Measurements from ENCODE around the gene FAM3C. TPM values are rescaled to one million over a fixed set of nuclear protein-coding genes. Genes with fewer than 3 reads are reported as not detected.

The FAM3C gene
- total and polyA plus RNA-seq, 4 donors: 46.7 to 192 (median 159) TPM

- Histone ChIP-seq H3K27ac (ENCODE audit: low read depth, low read length) (no peak overlapping the region), H3K4me1 (ENCODE audit: control insufficient read depth, insufficient read depth, low read length) (no peaks in the 10 kb centered on the region), H3K4me3 (ENCODE audit: low read depth, low read length) (no peak overlapping the region), H3K9me3 (ENCODE audit: control insufficient read depth, insufficient read depth, low read length) (no peaks in the 10 kb centered on the region), H3K27me3 (ENCODE audit: control insufficient read depth, insufficient read depth, low read length) (no peaks in the 10 kb centered on the region), H3K36me3 (ENCODE audit: control insufficient read depth, insufficient read depth, low read length) (no peaks in the 10 kb centered on the region)
- no peak for DNase-seq (ENCODE audit: low read depth in 4 of 6, low spot score in 6 of 6)
- no CpG with 5 or more reads among the region's 2 CpGs for WGBS (ENCODE audit: insufficient coverage)
Measured at GRCh38 chr7:121397822-121398221, 1.7 kb upstream of the FAM3C start.

GRCh38 chr7:121397361-121397760 lies 1.3 kb upstream of the FAM3C start:
- Histone ChIP-seq H3K4me1 (ENCODE audit: control insufficient read depth, insufficient read depth, low read length) (no peaks in the 10 kb centered on the region), H3K4me3 (ENCODE audit: low read depth, low read length) (no peak overlapping the region), H3K27ac (ENCODE audit: low read depth, low read length) (no peak overlapping the region), H3K36me3 (ENCODE audit: control insufficient read depth, insufficient read depth, low read length) (no peaks in the 10 kb centered on the region), H3K27me3 (ENCODE audit: control insufficient read depth, insufficient read depth, low read length) (no peaks in the 10 kb centered on the region), H3K9me3 (ENCODE audit: control insufficient read depth, insufficient read depth, low read length) (no peaks in the 10 kb centered on the region)
- DNase-seq (ENCODE audit: low read depth in 4 of 6, low spot score in 6 of 6): no peak
- no CpG with 5 or more reads among the region's 3 CpGs for WGBS (ENCODE audit: insufficient coverage)

GRCh38 chr7:121395494-121395960 lies 581 bp downstream of the FAM3C start:
- no peaks in the 10 kb centered on the region for H3K36me3 ChIP-seq (ENCODE audit: control insufficient read depth, insufficient read depth, low read length)
- no peak overlapping the region for H3K27ac ChIP-seq (ENCODE audit: low read depth, low read length)
- WGBS (ENCODE audit: insufficient coverage): under 1% methylated on average over 25 of the region's 30 CpGs

GRCh38 chr7:121394709-121395140 lies 1.4 kb downstream of the FAM3C start:
- DNase-seq (ENCODE audit: low read depth in 4 of 6, low spot score in 6 of 6): peak in 1 of 6 donors; percentile 4
- Histone ChIP-seq H3K36me3 (ENCODE audit: control insufficient read depth, insufficient read depth, low read length) (no peaks in the 10 kb centered on the region), H3K4me1 (ENCODE audit: control insufficient read depth, insufficient read depth, low read length) (no peaks in the 10 kb centered on the region), H3K27ac (ENCODE audit: low read depth, low read length) (no peak overlapping the region), H3K9me3 (ENCODE audit: control insufficient read depth, insufficient read depth, low read length) (no peaks in the 10 kb centered on the region), H3K4me3 (ENCODE audit: low read depth, low read length) (peak overlapping the region; percentile 64), H3K27me3 (ENCODE audit: control insufficient read depth, insufficient read depth, low read length) (no peaks in the 10 kb centered on the region)
- WGBS (ENCODE audit: insufficient coverage): no CpG with 5 or more reads among the region's 7 CpGs

More at GRCh38 chr7:121395494-121395960, 581 bp downstream of the FAM3C start:
- Histone ChIP-seq H3K27me3 (ENCODE audit: control insufficient read depth, insufficient read depth, low read length) (no peaks in the 10 kb centered on the region), H3K4me3 (ENCODE audit: low read depth, low read length) (peak overlapping the region; percentile 64), H3K9me3 (ENCODE audit: control insufficient read depth, insufficient read depth, low read length) (no peaks in the 10 kb centered on the region), H3K4me1 (ENCODE audit: control insufficient read depth, insufficient read depth, low read length) (no peaks in the 10 kb centered on the region)
- peak in 3 of 6 donors; percentile 13 to 61 (median 53) for DNase-seq (ENCODE audit: low read depth in 4 of 6, low spot score in 6 of 6)

- DNase-seq (ENCODE audit: low read depth in 4 of 6, low spot score in 6 of 6): no peak
- Histone ChIP-seq H3K9me3 (ENCODE audit: control insufficient read depth, insufficient read depth, low read length) (no peaks in the 10 kb centered on the region), H3K36me3 (ENCODE audit: control insufficient read depth, insufficient read depth, low read length) (no peaks in the 10 kb centered on the region), H3K4me3 (ENCODE audit: low read depth, low read length) (no peak overlapping the region), H3K4me1 (ENCODE audit: control insufficient read depth, insufficient read depth, low read length) (no peaks in the 10 kb centered on the region), H3K27me3 (ENCODE audit: control insufficient read depth, insufficient read depth, low read length) (no peaks in the 10 kb centered on the region), H3K27ac (ENCODE audit: low read depth, low read length) (no peak overlapping the region)
- 100% methylated on average over 4 of the region's 7 CpGs for WGBS (ENCODE audit: insufficient coverage)
Measured at GRCh38 chr7:121393005-121393366, 3.1 kb downstream of the FAM3C start.

- H3K36me3 ChIP-seq (ENCODE audit: control insufficient read depth, insufficient read depth, low read length): no peaks in the 10 kb centered on the region
- H3K4me1 ChIP-seq (ENCODE audit: control insufficient read depth, insufficient read depth, low read length): no peaks in the 10 kb centered on the region
- no peak for DNase-seq (ENCODE audit: low read depth in 4 of 6, low spot score in 6 of 6)
- no peak overlapping the region for H3K4me3 ChIP-seq (ENCODE audit: low read depth, low read length)
- no peak overlapping the region for H3K27ac ChIP-seq (ENCODE audit: low read depth, low read length)
- no peaks in the 10 kb centered on the region for H3K9me3 ChIP-seq (ENCODE audit: control insufficient read depth, insufficient read depth, low read length)
- WGBS (ENCODE audit: insufficient coverage): no CpG with 5 or more reads among the region's 10 CpGs
- H3K27me3 ChIP-seq (ENCODE audit: control insufficient read depth, insufficient read depth, low read length): no peaks in the 10 kb centered on the region
Measured at GRCh38 chr7:121392277-121393004, 3.7 kb downstream of the FAM3C start.

GRCh38 chr7:121391686-121392085 lies 4.4 kb downstream of the FAM3C start:
- Histone ChIP-seq H3K27me3 (ENCODE audit: control insufficient read depth, insufficient read depth, low read length) (no peaks in the 10 kb centered on the region), H3K4me3 (ENCODE audit: low read depth, low read length) (no peak overlapping the region), H3K27ac (ENCODE audit: low read depth, low read length) (no peak overlapping the region), H3K9me3 (ENCODE audit: control insufficient read depth, insufficient read depth, low read length) (no peaks in the 10 kb centered on the region), H3K4me1 (ENCODE audit: control insufficient read depth, insufficient read depth, low read length) (no peaks in the 10 kb centered on the region), H3K36me3 (ENCODE audit: control insufficient read depth, insufficient read depth, low read length) (no peaks in the 10 kb centered on the region)
- WGBS (ENCODE audit: insufficient coverage): no CpG with 5 or more reads among the region's 3 CpGs
- DNase-seq (ENCODE audit: low read depth in 4 of 6, low spot score in 6 of 6): no peak

- Histone ChIP-seq H3K9me3 (ENCODE audit: control insufficient read depth, insufficient read depth, low read length) (no peaks in the 10 kb centered on the region), H3K4me3 (ENCODE audit: low read depth, low read length) (no peak overlapping the region), H3K4me1 (ENCODE audit: control insufficient read depth, insufficient read depth, low read length) (no peaks in the 10 kb centered on the region), H3K27ac (ENCODE audit: low read depth, low read length) (no peak overlapping the region), H3K36me3 (ENCODE audit: control insufficient read depth, insufficient read depth, low read length) (no peaks in the 10 kb centered on the region), H3K27me3 (ENCODE audit: control insufficient read depth, insufficient read depth, low read length) (no peaks in the 10 kb centered on the region)
- WGBS (ENCODE audit: insufficient coverage): no CpG with 5 or more reads among the region's 2 CpGs
- no peak for DNase-seq (ENCODE audit: low read depth in 4 of 6, low spot score in 6 of 6)
Measured at GRCh38 chr7:121390617-121391016, 5.5 kb downstream of the FAM3C start.

- Histone ChIP-seq H3K4me3 (ENCODE audit: low read depth, low read length) (no peak overlapping the region), H3K36me3 (ENCODE audit: control insufficient read depth, insufficient read depth, low read length) (no peaks in the 10 kb centered on the region), H3K27ac (ENCODE audit: low read depth, low read length) (no peak overlapping the region), H3K4me1 (ENCODE audit: control insufficient read depth, insufficient read depth, low read length) (no peaks in the 10 kb centered on the region), H3K9me3 (ENCODE audit: control insufficient read depth, insufficient read depth, low read length) (no peaks in the 10 kb centered on the region), H3K27me3 (ENCODE audit: control insufficient read depth, insufficient read depth, low read length) (no peaks in the 10 kb centered on the region)
- no peak for DNase-seq (ENCODE audit: low read depth in 4 of 6, low spot score in 6 of 6)
Measured at GRCh38 chr7:121390109-121390508, 6.0 kb downstream of the FAM3C start.

- no peak overlapping the region for H3K4me3 ChIP-seq (ENCODE audit: low read depth, low read length)
- no peaks in the 10 kb centered on the region for H3K27me3 ChIP-seq (ENCODE audit: control insufficient read depth, insufficient read depth, low read length)
- DNase-seq (ENCODE audit: low read depth in 4 of 6, low spot score in 6 of 6): no peak
- WGBS (ENCODE audit: insufficient coverage): no CpG with 5 or more reads among the region's 1 CpG
- no peaks in the 10 kb centered on the region for H3K9me3 ChIP-seq (ENCODE audit: control insufficient read depth, insufficient read depth, low read length)
- H3K36me3 ChIP-seq (ENCODE audit: control insufficient read depth, insufficient read depth, low read length): no peaks in the 10 kb centered on the region
- no peaks in the 10 kb centered on the region for H3K4me1 ChIP-seq (ENCODE audit: control insufficient read depth, insufficient read depth, low read length)
- no peak overlapping the region for H3K27ac ChIP-seq (ENCODE audit: low read depth, low read length)
Measured at GRCh38 chr7:121388950-121389349, 7.2 kb downstream of the FAM3C start.
